MCF 10A (cell line): ENCODE results near the gene LRP3. TPM values are rescaled to one million over a fixed set of nuclear protein-coding genes. Genes with fewer than 3 reads are reported as not detected.

ENCODE experiments used
- BruUV-seq: library from RNA; stranded (reverse); fragments of 400-500 nt; replicated peaks from 2 replicates; lab custom pipeline; 2021; lab: Mats Ljungman, UMichigan
- CTCF ChIA-PET: fragments of 300-600 bp; sonication (Branson Sonifier 250); formaldehyde crosslinking; extraction: SDS; loops from one replicate; lab custom pipeline; 2021; ENCODE audit warnings: antibody characterized with exemption, inconsistent platforms; lab: Yijun Ruan, JAX
- POLR2A ChIA-PET: fragments of 300-600, 350-650 bp; sonication (Branson Sonifier 250); formaldehyde crosslinking; extraction: SDS; loops from one replicate; lab custom pipeline; 2020; ENCODE audit warnings: antibody characterized with exemption, inconsistent platforms; lab: Yijun Ruan, JAX
- DNase-seq: peaks from one replicate; pipeline ENCODE4 v3.0.0-alpha.2; 2018; ENCODE audit not compliant: unreplicated experiment
- H3K27ac Mint-ChIP-seq: one replicate; pipeline ENCODE4 v1.8.0; 2022; ENCODE audit warnings: mild to moderate bottlenecking, low read depth, mixed read lengths; ENCODE audit not compliant: unreplicated experiment
- H3K27me3 Mint-ChIP-seq: one replicate; pipeline ENCODE4 v1.8.0; 2022; ENCODE audit warnings: mixed read lengths; ENCODE audit not compliant: insufficient read depth, unreplicated experiment
- H3K36me3 Mint-ChIP-seq: one replicate; pipeline ENCODE4 v1.8.0; 2022; ENCODE audit warnings: mild to moderate bottlenecking, moderate library complexity, mixed read lengths; ENCODE audit not compliant: insufficient read depth, unreplicated experiment
- H3K4me1 Mint-ChIP-seq: one replicate; pipeline ENCODE4 v1.8.0; 2022; ENCODE audit warnings: mixed read lengths; ENCODE audit not compliant: insufficient read depth, unreplicated experiment
- H3K4me3 Mint-ChIP-seq: one replicate; pipeline ENCODE4 v1.8.0; 2022; ENCODE audit warnings: mild to moderate bottlenecking, moderate library complexity, mixed read lengths; ENCODE audit not compliant: unreplicated experiment
- H3K9me3 Mint-ChIP-seq: one replicate; pipeline ENCODE4 v1.8.0; 2022; ENCODE audit warnings: mixed read lengths; ENCODE audit not compliant: unreplicated experiment
- intact Hi-C: fragments of 100-400 bp; cut with micrococcal nuclease; formaldehyde crosslinking; loops from 2 replicates; pipeline ENCODE4 v1.14.1; 2022
- total RNA-seq: library from RNA; stranded (reverse); gene quantifications from 2 replicates; pipeline ENCODE4 v1.2.3, GENCODE V29; 2022
- TF ChIP-seq, protein P1 (sequence below): fragments of 200-600 bp; IDR thresholded peaks from one replicate; pipeline ENCODE4 v1.8.0; 2022; ENCODE audit warnings: antibody characterized with exemption, mild to moderate bottlenecking; ENCODE audit not compliant: unreplicated experiment

The LRP3 gene
- total RNA-seq, 1 experiment from 2014 or later: 7.7 TPM

DNA sequence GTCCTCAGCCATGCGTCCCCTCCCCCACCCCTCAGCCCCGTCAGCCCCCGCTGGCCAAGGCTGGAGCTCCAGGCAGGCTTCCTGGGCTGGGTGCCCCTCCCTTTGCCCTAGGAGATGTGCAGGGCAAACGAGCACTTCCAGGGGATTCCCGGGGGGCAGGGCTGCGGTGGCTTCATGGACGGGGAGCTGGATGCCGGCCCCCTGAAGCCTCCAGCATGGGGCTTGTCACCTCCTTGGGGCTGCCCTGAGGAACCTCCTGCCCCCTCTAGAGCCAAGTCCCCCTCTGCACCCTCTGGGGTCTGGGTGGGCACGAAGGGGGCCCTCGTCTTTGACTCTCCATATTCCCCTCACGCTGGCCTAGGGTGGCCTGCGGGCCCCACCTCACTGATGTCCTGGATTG lies 56.9 kb downstream of the LRP3 start:
- ChIA-PET CTCF (no interaction called here), POLR2A (no interaction called here)
- Mint-ChIP-seq H3K36me3 (no peaks in the 10 kb centered on the region), H3K4me3 (no peak overlapping the region), H3K27ac (no peak overlapping the region), H3K4me1 (no peaks in the 10 kb centered on the region), H3K27me3 (no peaks in the 10 kb centered on the region), H3K9me3 (no peaks in the 10 kb centered on the region)
- intact Hi-C loops: no loop called here
- DNase-seq: no peak
- TF ChIP-seq, protein P1, sequence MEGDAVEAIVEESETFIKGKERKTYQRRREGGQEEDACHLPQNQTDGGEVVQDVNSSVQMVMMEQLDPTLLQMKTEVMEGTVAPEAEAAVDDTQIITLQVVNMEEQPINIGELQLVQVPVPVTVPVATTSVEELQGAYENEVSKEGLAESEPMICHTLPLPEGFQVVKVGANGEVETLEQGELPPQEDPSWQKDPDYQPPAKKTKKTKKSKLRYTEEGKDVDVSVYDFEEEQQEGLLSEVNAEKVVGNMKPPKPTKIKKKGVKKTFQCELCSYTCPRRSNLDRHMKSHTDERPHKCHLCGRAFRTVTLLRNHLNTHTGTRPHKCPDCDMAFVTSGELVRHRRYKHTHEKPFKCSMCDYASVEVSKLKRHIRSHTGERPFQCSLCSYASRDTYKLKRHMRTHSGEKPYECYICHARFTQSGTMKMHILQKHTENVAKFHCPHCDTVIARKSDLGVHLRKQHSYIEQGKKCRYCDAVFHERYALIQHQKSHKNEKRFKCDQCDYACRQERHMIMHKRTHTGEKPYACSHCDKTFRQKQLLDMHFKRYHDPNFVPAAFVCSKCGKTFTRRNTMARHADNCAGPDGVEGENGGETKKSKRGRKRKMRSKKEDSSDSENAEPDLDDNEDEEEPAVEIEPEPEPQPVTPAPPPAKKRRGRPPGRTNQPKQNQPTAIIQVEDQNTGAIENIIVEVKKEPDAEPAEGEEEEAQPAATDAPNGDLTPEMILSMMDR: no peak
- BruUV-seq: no TSS peak

DNA sequence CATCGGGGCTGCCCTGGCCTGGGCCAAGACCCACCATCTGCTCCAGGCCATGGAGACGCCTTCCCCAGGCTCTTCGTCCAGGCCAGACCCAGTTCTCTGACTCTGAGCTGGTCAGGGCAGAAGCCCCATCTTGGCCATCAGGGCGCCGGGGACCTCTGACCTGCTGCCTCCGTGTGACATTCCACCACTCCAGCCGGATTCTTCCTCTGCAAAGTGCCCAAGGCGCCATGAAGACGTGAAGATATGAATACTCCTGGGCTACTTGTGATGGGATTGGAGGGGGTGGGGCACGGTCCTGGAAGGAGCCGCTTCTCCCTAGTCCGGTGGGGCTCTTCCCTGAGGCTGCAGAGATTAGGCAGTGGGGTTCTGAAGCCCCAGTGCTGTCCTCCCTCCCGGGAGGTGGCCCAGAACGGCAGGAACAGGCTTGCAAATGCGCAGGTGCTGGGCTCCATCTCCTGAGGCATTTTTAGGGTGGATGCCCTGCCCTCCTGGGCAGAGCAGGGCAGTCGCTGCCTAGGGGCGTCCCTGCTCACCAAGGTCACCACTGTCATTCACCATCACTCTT lies 57.5 kb downstream of the LRP3 start:
- BruUV-seq: no TSS peak
- no peaks in the 10 kb centered on the region for H3K27me3 Mint-ChIP-seq
- CTCF ChIA-PET: interaction anchor here (0.7 kb wide), 1 partner anchor 162 kb away, joined by 3 read pairs; no protein-coding TSS in a partner anchor

DNA sequence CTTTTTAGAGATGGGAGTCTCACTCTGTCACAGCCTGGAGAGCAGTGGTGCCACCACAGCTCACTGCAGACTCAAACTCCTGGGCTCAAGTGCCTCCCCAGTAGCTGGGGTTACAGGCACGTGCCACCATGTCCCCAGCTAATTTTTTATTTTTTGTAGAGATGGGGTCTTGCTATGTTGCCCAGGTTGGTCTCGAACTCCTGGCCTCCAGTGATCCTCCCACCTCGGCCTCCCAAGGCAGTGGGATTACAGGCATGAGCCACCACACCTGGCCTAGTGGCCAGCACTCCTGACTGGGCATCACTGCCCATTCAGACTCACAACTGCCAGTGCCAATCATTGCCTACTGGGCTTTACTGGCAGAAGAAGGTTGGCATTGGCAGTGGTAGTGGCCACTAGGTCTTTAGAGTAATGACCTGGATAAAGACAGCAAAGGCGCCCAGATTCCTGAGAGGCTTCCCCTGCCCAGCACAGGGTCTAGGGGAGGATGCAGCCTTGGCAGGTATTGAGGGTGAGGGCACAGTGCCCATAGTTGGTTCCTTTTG lies 58.4 kb downstream of the LRP3 start:
- intact Hi-C loops: no loop called here
- TF ChIP-seq, protein P1: no peak
- H3K27ac Mint-ChIP-seq: no peak overlapping the region

More for the DNA sequence above, 57.5 kb downstream of the LRP3 start:
- Mint-ChIP-seq H3K4me1 (no peaks in the 10 kb centered on the region), H3K9me3 (no peaks in the 10 kb centered on the region), H3K4me3 (no peak overlapping the region), H3K36me3 (no peaks in the 10 kb centered on the region), H3K27ac (no peak overlapping the region)
- no peak for DNase-seq
- TF ChIP-seq, protein P1: no peak
- intact Hi-C loops: no loop called here
- POLR2A ChIA-PET: interaction anchor here (0.6 kb wide), 1 partner anchor 311 kb away, joined by 3 read pairs; no protein-coding TSS in a partner anchor

DNA sequence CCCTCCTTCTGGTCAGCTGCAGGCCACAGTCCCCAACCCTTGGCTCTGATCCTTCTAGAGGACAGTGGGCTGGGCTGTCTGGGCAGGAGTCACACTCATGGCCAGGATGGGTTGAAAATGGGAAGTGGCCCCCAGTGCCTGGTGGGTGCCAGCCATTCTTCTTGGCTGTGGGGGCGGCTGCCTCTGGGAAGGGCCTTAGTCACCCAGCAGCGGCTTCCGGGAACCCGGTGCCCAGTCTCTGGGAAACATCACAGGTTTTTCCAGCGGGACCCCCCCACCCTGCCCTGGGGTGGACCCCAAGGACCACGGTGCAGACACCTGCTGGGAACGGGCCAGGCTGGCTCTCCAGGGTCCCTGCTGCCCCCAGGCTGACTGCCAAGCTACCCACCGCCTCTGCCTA lies 58.8 kb downstream of the LRP3 start:
- CTCF ChIA-PET: interaction anchor here (1.2 to 3.0 kb wide), 2 partner anchors 11 to 16 kb away, joined by 5 to 14 read pairs; no protein-coding TSS in a partner anchor
- H3K4me3 Mint-ChIP-seq: no peak overlapping the region
- no TSS peak for BruUV-seq
- H3K36me3 Mint-ChIP-seq: no peaks in the 10 kb centered on the region
- POLR2A ChIA-PET: no interaction called here
- H3K27ac Mint-ChIP-seq: no peak overlapping the region
- intact Hi-C loops: no loop called here
- TF ChIP-seq, protein P1: no peak
- DNase-seq: no peak
- H3K27me3 Mint-ChIP-seq: no peaks in the 10 kb centered on the region
- H3K9me3 Mint-ChIP-seq: no peaks in the 10 kb centered on the region
- no peaks in the 10 kb centered on the region for H3K4me1 Mint-ChIP-seq

More for the DNA sequence above, 58.4 kb downstream of the LRP3 start:
- BruUV-seq: no TSS peak
- H3K9me3 Mint-ChIP-seq: no peaks in the 10 kb centered on the region
- H3K4me1 Mint-ChIP-seq: no peaks in the 10 kb centered on the region
- ChIA-PET CTCF (interaction anchor here (0.6 to 3.0 kb wide), 3 partner anchors 11 to 179 kb away, joined by 3 to 14 read pairs (median 3); no protein-coding TSS in a partner anchor), POLR2A (no interaction called here)
- no peaks in the 10 kb centered on the region for H3K27me3 Mint-ChIP-seq
- H3K36me3 Mint-ChIP-seq: no peaks in the 10 kb centered on the region
- DNase-seq: no peak
- no peak overlapping the region for H3K4me3 Mint-ChIP-seq
